Measurements from ENCODE around the gene ENTPD1. TPM values are rescaled to one million over a fixed set of nuclear protein-coding genes. Genes with fewer than 3 reads are reported as not detected.
A peak's percentile ranks its signal among the peaks of the same experiment; 100 is the strongest.

ENTPD1 gene
- total and polyA plus RNA-seq, 12 donors: 4.5 to 35.2 (median 18.3) TPM

DNA sequence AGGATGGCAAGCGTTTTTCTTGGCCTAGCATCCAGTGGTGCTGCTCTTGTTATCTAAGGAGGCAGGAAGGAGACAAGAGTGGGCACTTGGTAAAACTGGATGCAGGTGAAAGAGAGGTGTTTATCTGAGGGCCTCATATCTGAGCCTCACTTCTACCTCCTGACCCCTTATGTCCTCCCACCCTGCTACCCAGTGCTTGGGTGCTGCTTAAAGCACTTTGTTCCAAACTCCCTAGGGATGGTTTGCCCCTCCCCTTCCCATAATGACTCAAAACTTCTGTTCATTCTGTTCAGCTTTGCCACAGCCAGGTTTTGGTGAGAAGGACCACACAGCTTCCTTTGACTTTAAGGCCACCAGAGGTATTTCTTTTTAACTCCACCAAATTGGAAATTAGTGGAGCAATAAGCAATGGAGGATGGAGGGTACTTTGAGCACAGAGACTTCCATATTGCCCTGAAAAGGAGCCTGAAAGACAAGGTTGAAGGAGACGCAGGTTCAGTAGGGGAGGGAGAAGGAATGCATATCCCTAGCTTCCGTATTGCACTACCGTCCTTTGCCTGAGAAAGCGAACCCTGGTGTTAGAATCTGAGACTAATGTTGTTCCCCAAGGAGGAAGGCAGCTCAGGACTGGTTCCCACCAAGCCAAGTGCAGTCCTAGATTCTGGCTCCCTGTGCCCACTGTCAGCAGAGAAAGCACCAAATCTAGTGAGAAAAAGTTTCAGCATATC is 30.1 kb downstream of the ENTPD1 start:
- TF ChIP-seq, protein P1, sequence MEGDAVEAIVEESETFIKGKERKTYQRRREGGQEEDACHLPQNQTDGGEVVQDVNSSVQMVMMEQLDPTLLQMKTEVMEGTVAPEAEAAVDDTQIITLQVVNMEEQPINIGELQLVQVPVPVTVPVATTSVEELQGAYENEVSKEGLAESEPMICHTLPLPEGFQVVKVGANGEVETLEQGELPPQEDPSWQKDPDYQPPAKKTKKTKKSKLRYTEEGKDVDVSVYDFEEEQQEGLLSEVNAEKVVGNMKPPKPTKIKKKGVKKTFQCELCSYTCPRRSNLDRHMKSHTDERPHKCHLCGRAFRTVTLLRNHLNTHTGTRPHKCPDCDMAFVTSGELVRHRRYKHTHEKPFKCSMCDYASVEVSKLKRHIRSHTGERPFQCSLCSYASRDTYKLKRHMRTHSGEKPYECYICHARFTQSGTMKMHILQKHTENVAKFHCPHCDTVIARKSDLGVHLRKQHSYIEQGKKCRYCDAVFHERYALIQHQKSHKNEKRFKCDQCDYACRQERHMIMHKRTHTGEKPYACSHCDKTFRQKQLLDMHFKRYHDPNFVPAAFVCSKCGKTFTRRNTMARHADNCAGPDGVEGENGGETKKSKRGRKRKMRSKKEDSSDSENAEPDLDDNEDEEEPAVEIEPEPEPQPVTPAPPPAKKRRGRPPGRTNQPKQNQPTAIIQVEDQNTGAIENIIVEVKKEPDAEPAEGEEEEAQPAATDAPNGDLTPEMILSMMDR (IDR thresholded peaks at IDR 0.05): no peak
- no peak for TF ChIP-seq POLR2A (IDR thresholded peaks at IDR 0.05)
- peaks cover 0 to 12% of the 10 kb centered on the region in 2 donors for H3K4me1 ChIP-seq (replicated peaks in 1 of 2)
- no peak overlapping the region for H3K27ac ChIP-seq
- no peaks in the 10 kb centered on the region for H3K9me3 ChIP-seq (replicated peaks in 1 of 3)
- intact Hi-C loops (cut with DNase I): no loop called here
- no peak overlapping the region for H3K4me3 ChIP-seq
- H3K36me3 ChIP-seq (replicated peaks in 1 of 2): no peaks in the 10 kb centered on the region
- 85 to 89% (median 89%) methylated on average over 5 of the region's 5 CpGs for WGBS, 4 donors
- no peaks in the 10 kb centered on the region for H3K27me3 ChIP-seq
- no peak for DNase-seq

DNA sequence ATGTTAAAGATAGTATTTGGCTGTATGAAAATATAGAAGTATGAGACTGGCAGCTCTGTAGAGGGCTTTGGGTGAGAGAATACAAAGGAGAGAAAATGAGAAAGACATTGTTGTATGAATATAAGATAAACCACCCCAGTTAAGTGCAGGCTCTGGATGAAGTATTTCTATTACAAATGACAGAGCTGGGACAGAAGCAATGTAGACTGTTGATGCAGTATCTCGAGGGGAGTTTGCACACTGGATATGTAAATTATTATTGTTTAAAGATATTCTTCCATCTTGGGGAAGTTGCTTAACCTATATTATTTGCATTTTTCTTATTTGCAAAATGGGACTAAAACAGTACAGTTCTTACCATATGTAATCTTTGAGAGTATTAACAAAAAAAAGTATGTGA is 31.5 kb downstream of the ENTPD1 start:
- 74 to 92% (median 81%) methylated on average over 1 of the region's 1 CpG for WGBS, 4 donors
- H3K9me3 ChIP-seq (replicated peaks in 1 of 3): no peaks in the 10 kb centered on the region
- H3K4me1 ChIP-seq (replicated peaks in 1 of 2): peaks cover 0 to 18% of the 10 kb centered on the region in 2 donors
- H3K27me3 ChIP-seq: no peaks in the 10 kb centered on the region
- DNase-seq: no peak
- no peak overlapping the region for H3K27ac ChIP-seq
- intact Hi-C loops (cut with DNase I): no loop called here
- no peaks in the 10 kb centered on the region for H3K36me3 ChIP-seq (replicated peaks in 1 of 2)
- TF ChIP-seq, protein P1 (IDR thresholded peaks at IDR 0.05): no peak
- no peak for TF ChIP-seq POLR2A (IDR thresholded peaks at IDR 0.05)
- H3K4me3 ChIP-seq: no peak overlapping the region

DNA sequence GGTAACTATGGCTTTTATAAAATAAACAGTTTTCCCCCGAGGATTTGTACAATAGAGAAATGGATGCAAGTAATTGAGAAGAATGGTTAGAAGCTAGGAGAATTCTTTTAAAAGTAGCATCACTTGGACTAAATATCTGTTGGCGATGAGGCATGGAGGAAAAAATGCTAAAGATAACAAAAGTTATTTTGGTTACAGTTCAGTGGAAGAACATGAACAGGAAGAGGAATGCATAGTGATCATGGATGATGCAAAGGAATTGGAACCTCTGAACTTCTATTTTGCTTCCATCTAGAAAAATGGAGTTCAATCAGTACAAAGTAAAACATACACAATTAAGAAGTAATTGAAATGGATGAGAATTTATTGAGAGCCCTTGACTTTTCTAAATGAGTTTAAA is 32.9 kb downstream of the ENTPD1 start:
- Histone ChIP-seq H3K4me1 (replicated peaks in 1 of 2) (peaks cover 0 to 19% of the 10 kb centered on the region in 2 donors), H3K4me3 (no peak overlapping the region), H3K27me3 (no peaks in the 10 kb centered on the region), H3K36me3 (replicated peaks in 1 of 2) (no peaks in the 10 kb centered on the region), H3K9me3 (replicated peaks in 1 of 3) (no peaks in the 10 kb centered on the region), H3K27ac (peak overlapping the region in 1 of 5 donors; percentile 28)
- no peak for DNase-seq
- intact Hi-C loops (cut with DNase I): no loop called here
- TF ChIP-seq, protein P1 (IDR thresholded peaks at IDR 0.05): no peak
- TF ChIP-seq POLR2A (IDR thresholded peaks at IDR 0.05): no peak
- WGBS, 4 donors: 45 to 63% (median 55%) methylated on average over 2 of the region's 2 CpGs

DNA sequence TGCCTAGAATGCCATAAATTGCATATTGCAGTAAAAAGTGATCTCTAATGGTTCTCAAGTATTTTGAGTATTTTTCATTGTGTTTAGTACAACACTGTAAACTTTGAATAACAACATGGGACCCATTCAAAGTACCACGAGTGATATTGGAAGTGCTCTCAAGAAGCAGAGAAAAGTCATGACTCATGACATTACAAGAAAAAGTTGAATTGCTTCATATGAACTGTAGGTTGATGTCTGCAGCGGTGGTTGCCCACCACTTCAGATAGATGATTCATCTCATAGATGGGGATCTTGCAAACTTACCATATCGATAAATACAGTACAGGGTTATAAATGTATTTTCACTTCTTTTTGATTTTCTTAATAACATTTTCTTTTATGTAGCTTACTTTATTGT is 33.9 kb downstream of the ENTPD1 start:
- Histone ChIP-seq H3K36me3 (replicated peaks in 1 of 2) (no peaks in the 10 kb centered on the region), H3K4me1 (replicated peaks in 1 of 2) (peaks cover 4 to 29% of the 10 kb centered on the region in 2 donors), H3K4me3 (no peak overlapping the region), H3K27ac (no peak overlapping the region), H3K9me3 (replicated peaks in 1 of 3) (no peaks in the 10 kb centered on the region), H3K27me3 (no peaks in the 10 kb centered on the region)
- intact Hi-C loops (cut with DNase I): no loop called here
- no peak for TF ChIP-seq POLR2A (IDR thresholded peaks at IDR 0.05)
- TF ChIP-seq, protein P1 (IDR thresholded peaks at IDR 0.05): no peak
- WGBS, 4 donors: 72 to 78% (median 74%) methylated on average over 3 of the region's 3 CpGs
- DNase-seq: no peak

All from adrenal gland (tissue), 12 donors.